Suprapubic skin (tissue), 4 donors: ENCODE measurements around the gene LRRC32. TPM values are rescaled to one million over a fixed set of nuclear protein-coding genes. Genes with fewer than 3 reads are reported as not detected.

Source experiments
- DNase-seq, 2 donors: peaks; one replicate each; pipeline ENCODE4 v3.0.0-alpha.2; 2019; ENCODE audit warnings: low spot score in 2 of 2
- H3K27ac ChIP-seq: fragments of 200-600 bp; sonication (generic); one replicate; pipeline ENCODE4 v1.5.1; 2019
- H3K27me3 ChIP-seq: fragments of 200-600 bp; sonication (generic); one replicate; pipeline ENCODE4 v1.5.1; 2019
- H3K36me3 ChIP-seq: fragments of 200-600 bp; sonication (generic); one replicate; pipeline ENCODE4 v1.5.1; 2019
- H3K4me1 ChIP-seq: fragments of 200-600 bp; sonication (generic); one replicate; pipeline ENCODE4 v1.5.1; 2019
- H3K4me3 ChIP-seq: fragments of 200-600 bp; sonication (generic); one replicate; pipeline ENCODE4 v1.5.1; 2019; ENCODE audit warnings: mild to moderate bottlenecking
- H3K9me3 ChIP-seq: fragments of 200-600 bp; sonication (generic); one replicate; pipeline ENCODE4 v1.5.1; 2019
- EP300 ChIP-seq: sonication (generic); formaldehyde crosslinking; IDR thresholded peaks from one replicate; pipeline ENCODE4 v1.6.1; 2017; ENCODE audit warnings: antibody characterized with exemption
- POLR2A ChIP-seq, 2 donors: fragments of 450-650 bp; IDR thresholded peaks; one replicate each; pipeline ENCODE4 v1.6.1; 2017; ENCODE audit warnings: antibody characterized with exemption in 2 of 2, mild to moderate bottlenecking in 2 of 2, moderate library complexity in 2 of 2
- POLR2AphosphoS5 ChIP-seq, 3 donors: sonication (generic); formaldehyde crosslinking; IDR thresholded peaks; one replicate each; pipeline ENCODE4 v1.6.1; 2017; ENCODE audit warnings: antibody characterized with exemption in 3 of 3
- WGBS: methylation state at CpG from one replicate; pipeline ENCODE4 v1.1.5; 2018; 5-methylcytosine and 5-hydroxymethylcytosine counted together
- total RNA-seq, 4 donors: library from RNA; depleted of rRNA; stranded (reverse); fragments of >200 nt; gene quantifications; one replicate each; pipeline ENCODE4 v1.1.0, GENCODE V29; 2016
- TF ChIP-seq, protein P1 (sequence below), 2 donors: fragments of 200-600 bp in 1 of 2; fragments of 450-650 bp in 1 of 2; sonication (generic) in 1 of 2; IDR thresholded peaks; one replicate each; pipeline ENCODE4 v1.5.1; 2016 to 2019; ENCODE audit warnings: antibody characterized with exemption in 2 of 2, mild to moderate bottlenecking in 1 of 2, moderate library complexity in 1 of 2

Gene LRRC32
- total RNA-seq, 4 donors from 2014 or later: 10.4 to 23.2 (median 17.5) TPM

- Histone ChIP-seq H3K27me3 (no peaks in the 10 kb centered on the region), H3K9me3 (no peaks in the 10 kb centered on the region), H3K4me1 (peaks cover 30% of the 10 kb centered on the region), H3K4me3 (no peak overlapping the region), H3K36me3 (peaks cover 33% of the 10 kb centered on the region), H3K27ac (no peak overlapping the region)
- WGBS: 80% methylated on average over 20 of the region's 25 CpGs
- TF ChIP-seq POLR2AphosphoS5 (IDR thresholded peaks at IDR 0.05) (no peak), EP300 (no peak), POLR2A (IDR thresholded peaks at IDR 0.05) (no peak)
- TF ChIP-seq, protein P1, sequence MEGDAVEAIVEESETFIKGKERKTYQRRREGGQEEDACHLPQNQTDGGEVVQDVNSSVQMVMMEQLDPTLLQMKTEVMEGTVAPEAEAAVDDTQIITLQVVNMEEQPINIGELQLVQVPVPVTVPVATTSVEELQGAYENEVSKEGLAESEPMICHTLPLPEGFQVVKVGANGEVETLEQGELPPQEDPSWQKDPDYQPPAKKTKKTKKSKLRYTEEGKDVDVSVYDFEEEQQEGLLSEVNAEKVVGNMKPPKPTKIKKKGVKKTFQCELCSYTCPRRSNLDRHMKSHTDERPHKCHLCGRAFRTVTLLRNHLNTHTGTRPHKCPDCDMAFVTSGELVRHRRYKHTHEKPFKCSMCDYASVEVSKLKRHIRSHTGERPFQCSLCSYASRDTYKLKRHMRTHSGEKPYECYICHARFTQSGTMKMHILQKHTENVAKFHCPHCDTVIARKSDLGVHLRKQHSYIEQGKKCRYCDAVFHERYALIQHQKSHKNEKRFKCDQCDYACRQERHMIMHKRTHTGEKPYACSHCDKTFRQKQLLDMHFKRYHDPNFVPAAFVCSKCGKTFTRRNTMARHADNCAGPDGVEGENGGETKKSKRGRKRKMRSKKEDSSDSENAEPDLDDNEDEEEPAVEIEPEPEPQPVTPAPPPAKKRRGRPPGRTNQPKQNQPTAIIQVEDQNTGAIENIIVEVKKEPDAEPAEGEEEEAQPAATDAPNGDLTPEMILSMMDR (IDR thresholded peaks at IDR 0.05): no peak
- peak; percentile 44 to 55 for DNase-seq
Observed at GRCh38 chr11:76658651-76659650, 11.6 kb downstream of the LRRC32 start.

DNA sequence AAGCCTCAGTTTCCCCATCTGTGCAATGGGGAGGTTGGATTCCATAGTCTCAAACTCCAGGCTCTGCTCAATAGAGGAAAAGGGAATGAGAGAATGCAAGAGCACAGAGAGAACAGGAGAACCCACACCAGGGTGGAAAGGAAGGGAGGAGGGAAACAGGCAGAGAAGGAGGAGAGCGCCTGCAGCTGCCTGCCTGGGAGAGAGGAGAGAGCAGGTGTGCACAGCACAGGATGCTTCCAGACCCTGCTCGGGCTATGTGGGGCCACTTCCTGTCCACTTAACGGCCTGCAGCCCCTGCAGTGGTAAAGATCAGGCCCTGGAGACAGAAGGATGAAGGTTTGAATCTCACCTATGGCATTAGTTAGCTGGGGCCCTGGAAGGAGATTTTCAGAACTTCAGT lies 12.3 kb downstream of the LRRC32 start:
- WGBS: 84% methylated on average over 3 of the region's 3 CpGs
- H3K9me3 ChIP-seq: no peaks in the 10 kb centered on the region

GRCh38 chr11:76657187-76658170 lies 13.1 kb downstream of the LRRC32 start:
- H3K4me3 ChIP-seq: no peak overlapping the region
- H3K36me3 ChIP-seq: peaks cover 25% of the 10 kb centered on the region
- 79% methylated on average over 14 of the region's 14 CpGs for WGBS
- no peak overlapping the region for H3K27ac ChIP-seq
- H3K27me3 ChIP-seq: no peaks in the 10 kb centered on the region
- peaks cover 39% of the 10 kb centered on the region for H3K4me1 ChIP-seq
- no peaks in the 10 kb centered on the region for H3K9me3 ChIP-seq
- peak; percentile 47 to 57 for DNase-seq
- TF ChIP-seq POLR2AphosphoS5 (IDR thresholded peaks at IDR 0.05) (no peak), POLR2A (IDR thresholded peaks at IDR 0.05) (no peak), EP300 (no peak)
- TF ChIP-seq, protein P1 (IDR thresholded peaks at IDR 0.05): no peak

More for the DNA sequence above, 12.3 kb downstream of the LRRC32 start:
- no peak overlapping the region for H3K27ac ChIP-seq
- peaks cover 26% of the 10 kb centered on the region for H3K36me3 ChIP-seq
- TF ChIP-seq POLR2A (IDR thresholded peaks at IDR 0.05) (no peak), POLR2AphosphoS5 (IDR thresholded peaks at IDR 0.05) (no peak), EP300 (no peak)
- TF ChIP-seq, protein P1 (IDR thresholded peaks at IDR 0.05): no peak
- H3K4me3 ChIP-seq: no peak overlapping the region
- DNase-seq: peak; percentile 21 to 36
- H3K27me3 ChIP-seq: no peaks in the 10 kb centered on the region
- peaks cover 36% of the 10 kb centered on the region for H3K4me1 ChIP-seq

- peaks cover 25% of the 10 kb centered on the region for H3K36me3 ChIP-seq
- peak; percentile 52 to 75 for DNase-seq
- H3K9me3 ChIP-seq: no peaks in the 10 kb centered on the region
- peaks cover 39% of the 10 kb centered on the region for H3K4me1 ChIP-seq
- no peak overlapping the region for H3K4me3 ChIP-seq
- no peak overlapping the region for H3K27ac ChIP-seq
- WGBS: 53% methylated on average over 7 of the region's 7 CpGs
- TF ChIP-seq POLR2A (IDR thresholded peaks at IDR 0.05) (no peak), EP300 (no peak), POLR2AphosphoS5 (IDR thresholded peaks at IDR 0.05) (no peak)
- TF ChIP-seq, protein P1 (IDR thresholded peaks at IDR 0.05): no peak
- H3K27me3 ChIP-seq: no peaks in the 10 kb centered on the region
Observed at GRCh38 chr11:76656571-76657081, 13.9 kb downstream of the LRRC32 start.
